Measurements from ENCODE around the gene ZNF483. TPM values are rescaled to one million over a fixed set of nuclear protein-coding genes. Genes with fewer than 3 reads are reported as not detected.

ZNF483 gene
- total and polyA plus RNA-seq, 2 of the 4 experiments (the other 2 are of a cell fraction): 0.10 to 0.90 TPM

GRCh38 chr9:111514967-111515366, 10.0 kb upstream of the ZNF483 start:
- H4K5ac ChIP-seq (ENCODE audit: low read depth, low read length): no peak overlapping the region
- H3K4me3 ChIP-seq (ENCODE audit: insufficient read depth, low read depth, low read length): no peak overlapping the region
- H3K9me3 ChIP-seq (ENCODE audit: control insufficient read depth, insufficient read depth, low read length): no peaks in the 10 kb centered on the region; the same call in 1 of the 2 replicates
- H2AK5ac ChIP-seq (ENCODE audit: low read depth, low read length): no peak overlapping the region
- H3K36me3 ChIP-seq (ENCODE audit: control insufficient read depth, insufficient read depth, low read length): no peaks in the 10 kb centered on the region
- no peak overlapping the region for H3K23ac ChIP-seq (ENCODE audit: low read depth, low read length)
- no peak overlapping the region for H3K4me2 ChIP-seq (ENCODE audit: low read depth, low read length)
- ATAC-seq (ENCODE audit: low read depth) (no peak), DNase-seq (no peak)
- no peaks in the 10 kb centered on the region; the same call in none of the 2 replicates for H3K27me3 ChIP-seq (ENCODE audit: control insufficient read depth, insufficient read depth, low read length)
- H3K4me1 ChIP-seq (ENCODE audit: control insufficient read depth, insufficient read depth, low read length): no peaks in the 10 kb centered on the region
- H3K14ac ChIP-seq (replicated peaks; ENCODE audit: low read depth, low read length): no peak overlapping the region
- H4K91ac ChIP-seq (ENCODE audit: insufficient read depth, low read depth, low read length): no peak overlapping the region
- no peak overlapping the region for H2AK9ac ChIP-seq (replicated peaks; ENCODE audit: low read depth, low read length, poor library complexity)
- H4K8ac ChIP-seq (ENCODE audit: low read depth in 2 of 2, low read length in 2 of 2): no peak overlapping the region
- H3K9ac ChIP-seq (ENCODE audit: low read depth, low read length): no peak overlapping the region
- dilution Hi-C loops (cut with HindIII; ENCODE audit: low sequenced_read_pairs, unreplicated experiment): no loop called here
- intact Hi-C loops (cut with micrococcal nuclease): loop anchor here (5.0 kb wide), 1 partner anchor 772 kb away; no protein-coding TSS in a partner anchor
- no peak overlapping the region for H3K18ac ChIP-seq (ENCODE audit: low read depth, low read length)
- no peak overlapping the region for H2BK120ac ChIP-seq (ENCODE audit: low read depth, low read length)
- H4K20me1 ChIP-seq (ENCODE audit: insufficient read depth, low read length): no peaks in the 10 kb centered on the region
- H3K79me1 ChIP-seq (ENCODE audit: low read depth in 1 of 2, low read length in 2 of 2): no peaks in the 10 kb centered on the region
- ChIA-PET CTCF (no interaction called here), POLR2A (ENCODE audit: unreplicated experiment) (no interaction called here)
- BruUV-seq (replicated peaks): no TSS peak
- H3K4ac ChIP-seq (ENCODE audit: low read depth, low read length): no peak overlapping the region
- no peak overlapping the region for H3K27ac ChIP-seq (ENCODE audit: insufficient read depth, low read length)
- TF ChIP-seq CEBPB (IDR thresholded peaks at IDR 0.05; ENCODE audit: low read depth, low read length) (no peak), SMC3 (IDR thresholded peaks at IDR 0.05; ENCODE audit: low read depth, low read length) (no peak), RAD21 (IDR thresholded peaks at IDR 0.05; ENCODE audit: low read length) (no peak), BHLHE40 (IDR thresholded peaks at IDR 0.05; ENCODE audit: low read depth, low read length) (no peak), NFE2L2 (IDR thresholded peaks at IDR 0.05; ENCODE audit: low read depth, low read length) (no peak), FOS (IDR thresholded peaks at IDR 0.05; ENCODE audit: low read depth, low read length) (no peak), POLR2A (IDR thresholded peaks at IDR 0.05; ENCODE audit: low read depth, low read length) (no peak)
- TF ChIP-seq, protein P1, sequence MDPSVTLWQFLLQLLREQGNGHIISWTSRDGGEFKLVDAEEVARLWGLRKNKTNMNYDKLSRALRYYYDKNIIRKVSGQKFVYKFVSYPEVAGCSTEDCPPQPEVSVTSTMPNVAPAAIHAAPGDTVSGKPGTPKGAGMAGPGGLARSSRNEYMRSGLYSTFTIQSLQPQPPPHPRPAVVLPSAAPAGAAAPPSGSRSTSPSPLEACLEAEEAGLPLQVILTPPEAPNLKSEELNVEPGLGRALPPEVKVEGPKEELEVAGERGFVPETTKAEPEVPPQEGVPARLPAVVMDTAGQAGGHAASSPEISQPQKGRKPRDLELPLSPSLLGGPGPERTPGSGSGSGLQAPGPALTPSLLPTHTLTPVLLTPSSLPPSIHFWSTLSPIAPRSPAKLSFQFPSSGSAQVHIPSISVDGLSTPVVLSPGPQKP (IDR thresholded peaks at IDR 0.05; ENCODE audit: borderline replicate concordance, low read depth, low read length): no peak
- no peak overlapping the region for H2BK15ac ChIP-seq (ENCODE audit: low read depth, low read length)
- H2BK20ac ChIP-seq (ENCODE audit: low read depth, low read length): no peak overlapping the region
- H3K56ac ChIP-seq (ENCODE audit: extremely low read depth, insufficient read depth, low read length): no peak overlapping the region
- no peak overlapping the region for H2BK5ac ChIP-seq (ENCODE audit: low read depth, low read length, poor library complexity, severe bottlenecking)
- H2AFZ ChIP-seq (replicated peaks; ENCODE audit: low read length, poor library complexity): no peak overlapping the region
- H3K9me1 ChIP-seq (ENCODE audit: insufficient read depth, low read length): no peaks in the 10 kb centered on the region
- in situ Hi-C loops (cut with MboI; ENCODE audit: low sequenced_read_pairs): no loop called here

Measured in IMR-90 (cell line).